NCI-H1436 (cell line): ENCODE data around the gene TEX30.

Experiments
- DNase-seq: peaks from one replicate; lab custom pipeline; 2025; lab: John Stamatoyannopoulos, UW

TEX30 gene

GRCh38 chr13:102779436-102780159 is 6.0 kb upstream of the TEX30 start:
- no peak for DNase-seq

- no peak for DNase-seq
Observed at GRCh38 chr13:102777736-102778135, 4.2 kb upstream of the TEX30 start.

- no peak for DNase-seq
Observed at GRCh38 chr13:102776271-102776670, 2.7 kb upstream of the TEX30 start.

GRCh38 chr13:102774591-102775520 is 1.3 kb upstream of the TEX30 start:
- no peak for DNase-seq

GRCh38 chr13:102774214-102774568 is 605 bp upstream of the TEX30 start:
- no peak for DNase-seq

DNA sequence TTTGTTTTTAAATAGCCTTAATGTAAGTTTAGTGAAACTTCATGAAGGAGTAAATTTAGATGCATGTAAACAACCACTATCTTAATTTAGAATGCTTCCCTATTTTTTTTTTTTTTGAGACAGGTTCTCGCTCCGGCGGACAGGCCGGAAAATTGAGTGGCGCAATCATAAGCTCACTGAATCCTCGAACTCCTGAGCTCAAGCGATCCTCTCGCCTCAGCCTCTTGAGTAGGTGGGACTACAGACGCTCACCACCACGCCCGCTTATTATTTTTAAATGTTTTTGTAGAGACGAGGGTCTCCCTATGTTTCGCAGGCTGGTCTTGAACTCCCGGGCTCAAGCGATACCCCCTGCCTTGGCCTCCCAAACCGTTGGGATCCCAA is 1.6 kb downstream of the TEX30 start:
- no peak for DNase-seq

GRCh38 chr13:102771298-102772041 is 2.1 kb downstream of the TEX30 start:
- DNase-seq, result no peak

- no peak for DNase-seq
Observed at GRCh38 chr13:102770435-102770834, 3.2 kb downstream of the TEX30 start.

DNA sequence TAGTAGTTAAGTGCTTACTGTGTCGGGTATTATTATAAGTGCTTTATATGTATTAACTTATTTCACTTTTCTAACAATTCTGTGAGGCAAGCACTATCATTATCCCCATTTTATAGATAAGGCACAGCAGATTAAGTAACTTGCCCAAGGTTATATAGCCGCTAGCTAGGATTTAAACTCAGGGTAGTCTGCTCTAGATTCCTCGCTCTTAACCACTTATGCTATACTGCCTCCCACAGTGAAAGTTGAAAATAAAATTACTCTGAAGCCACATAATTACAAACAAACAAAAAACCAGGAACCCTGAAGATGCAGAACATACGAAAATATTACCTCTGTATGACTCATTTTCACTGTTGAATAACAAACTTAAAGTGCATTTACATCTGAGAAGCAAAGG is 3.9 kb downstream of the TEX30 start:
- no peak for DNase-seq

DNA sequence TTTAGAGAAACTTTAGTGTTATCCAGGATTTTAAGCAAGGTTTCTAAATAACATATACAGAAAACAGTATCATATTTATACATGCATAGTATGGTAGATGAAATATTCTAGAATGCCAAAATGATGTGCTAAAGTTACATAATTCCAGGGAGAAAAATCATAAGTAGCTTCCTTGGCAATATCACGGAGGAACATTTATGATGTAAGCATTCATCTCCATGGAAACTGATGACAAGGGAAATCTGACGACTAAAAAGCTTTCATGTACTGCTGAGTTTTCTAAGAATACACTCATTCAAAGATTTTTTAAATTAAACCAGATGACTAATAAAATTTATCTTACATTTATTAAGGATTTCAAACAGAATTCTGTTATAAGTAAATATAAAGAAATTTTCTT is 4.7 kb downstream of the TEX30 start:
- no peak for DNase-seq

- DNase-seq, result no peak
Observed at GRCh38 chr13:102763741-102764140, 9.8 kb downstream of the TEX30 start.

GRCh38 chr13:102761071-102761470 is 12.5 kb downstream of the TEX30 start:
- no peak for DNase-seq

- DNase-seq, result no peak
Observed at GRCh38 chr13:102758842-102759241, 14.7 kb downstream of the TEX30 start.

GRCh38 chr13:102757006-102757405 is 16.6 kb downstream of the TEX30 start:
- DNase-seq, result no peak

GRCh38 chr13:102751886-102752285 is 21.7 kb downstream of the TEX30 start:
- no peak for DNase-seq

DNA sequence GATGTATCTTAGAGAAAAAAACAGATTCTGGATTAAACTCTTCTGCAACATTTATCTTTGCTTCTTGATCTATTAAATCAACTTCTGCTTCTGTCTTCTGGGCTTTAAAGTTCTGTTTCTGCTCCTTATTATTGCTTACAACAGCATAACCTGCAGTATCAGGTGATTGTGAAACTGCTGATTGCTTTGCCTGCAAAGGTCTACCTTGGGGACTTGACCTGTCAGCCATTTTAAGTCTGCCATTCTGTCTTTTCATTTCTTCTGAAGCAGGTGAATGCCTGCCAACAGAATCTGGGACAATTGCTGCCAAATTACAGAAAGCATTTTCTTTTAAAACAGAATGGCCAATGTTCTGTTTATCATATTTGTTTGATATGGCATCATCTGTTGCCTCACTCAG is 31.1 kb downstream of the TEX30 start:
- DNase-seq, result no peak

DNA sequence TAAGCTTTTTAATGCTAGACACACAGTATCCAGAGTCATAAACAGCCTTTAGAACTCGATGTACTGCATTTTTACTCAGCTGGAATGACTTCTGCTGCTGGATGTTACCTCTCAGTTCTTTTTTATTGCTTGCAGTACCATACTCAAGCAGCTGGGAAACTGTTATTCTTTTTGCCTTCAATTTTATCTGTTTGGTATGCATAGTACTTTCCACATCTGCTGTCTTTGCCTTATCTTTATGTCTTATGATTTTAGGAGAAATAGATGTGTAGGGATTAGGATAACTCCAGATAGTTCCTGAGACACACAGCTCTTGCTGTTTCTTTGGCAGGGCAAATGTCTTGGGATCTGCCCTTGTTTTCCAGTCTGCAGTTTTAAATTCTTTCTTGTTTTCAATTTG is 31.5 kb downstream of the TEX30 start:
- no peak for DNase-seq

GRCh38 chr13:102729560-102730270 is 43.9 kb downstream of the TEX30 start:
- peak; percentile 8 for DNase-seq

DNA sequence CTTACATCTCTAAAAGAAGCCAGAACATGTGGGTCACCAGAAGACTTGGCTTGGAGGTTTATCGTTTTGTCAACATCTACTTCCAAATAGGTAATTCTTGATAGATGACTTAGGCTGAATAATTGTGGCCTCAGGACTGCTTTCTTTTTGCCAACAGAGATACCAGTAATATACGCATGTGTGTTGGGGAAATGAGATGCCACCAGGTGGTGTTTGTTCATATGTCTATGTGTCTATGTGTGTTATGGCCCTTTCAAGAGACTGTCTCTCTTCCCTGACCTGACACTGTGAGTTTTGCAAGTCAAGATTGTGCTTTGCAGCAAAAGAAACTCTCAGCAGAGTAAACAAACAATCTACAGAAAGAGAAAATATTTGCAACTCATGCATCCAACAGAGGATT is 47.2 kb downstream of the TEX30 start:
- DNase-seq, result no peak

- DNase-seq, result peak; percentile 3
Observed at GRCh38 chr13:102724923-102725322, 48.7 kb downstream of the TEX30 start.

GRCh38 chr13:102721800-102722231 is 51.8 kb downstream of the TEX30 start:
- no peak for DNase-seq

GRCh38 chr13:102718746-102719145 is 54.8 kb downstream of the TEX30 start:
- DNase-seq, result no peak
